OCI-LY1 (cell line): ENCODE results near the gene CHTF18.

ENCODE experiments used
- CTCF ChIP-seq: fragments of 200-600 bp; sonication (generic), shearing (Covaris generic); IDR thresholded peaks from 2 replicates; pipeline ENCODE4 v1.5.1; 2017; ENCODE audit warnings: mild to moderate bottlenecking, antibody characterized with exemption, low read length, moderate library complexity, mixed read lengths
- EZH2 ChIP-seq: fragments of 200-600 bp; sonication (generic), shearing (Covaris generic); IDR thresholded peaks from 2 replicates; pipeline ENCODE4 v1.8.0; 2017; ENCODE audit warnings: borderline replicate concordance, mixed run types, mild to moderate bottlenecking, antibody characterized with exemption, low read length, moderate library complexity, mixed read lengths

GRCh38 chr16:764184-764750, 24.2 kb upstream of the CHTF18 start:
- TF ChIP-seq CTCF: no peak
- TF ChIP-seq EZH2: no peak
